Mesenchymal stem cell (in vitro differentiated cells and primary cell): Measurements from ENCODE around the gene WDR91.

Experiments used
- DNase-seq: peaks from one replicate; pipeline ENCODE4 v3.0.0-alpha.2; 2013
- H2AFZ ChIP-seq: one replicate; pipeline ENCODE4 v1.6.1; 2013; ENCODE audit warnings: low read depth, mild to moderate bottlenecking, control low read depth, inconsistent platforms, low read length, moderate library complexity
- H2AK5ac ChIP-seq: 2 replicates; pipeline ENCODE4 v1.6.1; 2013; ENCODE audit warnings: low read length, moderate library complexity, mild to moderate bottlenecking, inconsistent platforms; ENCODE audit not compliant: severe bottlenecking
- H2BK120ac ChIP-seq: one replicate; pipeline ENCODE4 v1.6.1; 2013; ENCODE audit warnings: low read depth, mild to moderate bottlenecking, inconsistent platforms, low read length, moderate library complexity
- H2BK12ac ChIP-seq, 2 experiments: one replicate each; pipeline ENCODE4 v1.6.1; 2013; ENCODE audit warnings: inconsistent platforms in 2 of 2, low read length in 2 of 2, mild to moderate bottlenecking in 2 of 2, moderate library complexity in 2 of 2, control low read depth in 1 of 2
- H2BK15ac ChIP-seq: one replicate; pipeline ENCODE4 v1.6.1; 2013; ENCODE audit warnings: mild to moderate bottlenecking, low read depth, inconsistent platforms; ENCODE audit not compliant: poor library complexity, severe bottlenecking
- H2BK5ac ChIP-seq: 2 replicates; pipeline ENCODE4 v1.6.1; 2013; ENCODE audit warnings: low read depth, mild to moderate bottlenecking, low read length, control low read depth, inconsistent platforms; ENCODE audit not compliant: poor library complexity, severe bottlenecking
- H3K14ac ChIP-seq, 2 experiments: one replicate each; pipeline ENCODE4 v1.6.1; 2013; ENCODE audit warnings: inconsistent platforms in 2 of 2, low read length in 2 of 2, control low read depth in 1 of 2, mild to moderate bottlenecking in 1 of 2, moderate library complexity in 1 of 2
- H3K18ac ChIP-seq, 2 experiments: one replicate each; pipeline ENCODE4 v1.6.1; 2013; ENCODE audit warnings: inconsistent platforms in 2 of 2, low read length in 2 of 2, control low read depth in 1 of 2, low read depth in 1 of 2, mild to moderate bottlenecking in 1 of 2
- H3K23ac ChIP-seq, 2 experiments: one replicate each; pipeline ENCODE4 v1.6.1; 2013; ENCODE audit warnings: inconsistent platforms in 2 of 2, low read length in 2 of 2, mild to moderate bottlenecking in 2 of 2, moderate library complexity in 2 of 2, control low read depth in 1 of 2
- H3K27ac ChIP-seq: 2 replicates; pipeline ENCODE4 v1.5.1; 2013; ENCODE audit warnings: mild to moderate bottlenecking, moderate library complexity, low read length, control low read depth, inconsistent platforms; ENCODE audit not compliant: poor library complexity, severe bottlenecking
- H3K27me3 ChIP-seq, 2 experiments: 2 replicates each; pipeline versions ENCODE4 v1.6.1 to v1.7.0; 2013; ENCODE audit warnings: low read length in 2 of 2, mild to moderate bottlenecking in 2 of 2, moderate library complexity in 2 of 2, control low read depth in 1 of 2, inconsistent platforms in 1 of 2; ENCODE audit not compliant: control insufficient read depth in 1 of 2, insufficient read depth in 1 of 2
- H3K36me3 ChIP-seq, 2 experiments: 2 replicates each; pipeline versions ENCODE4 v1.6.1 to v1.7.0; 2013; ENCODE audit warnings: low read length in 2 of 2, control low read depth in 1 of 2, inconsistent platforms in 1 of 2, low read depth in 1 of 2, mild to moderate bottlenecking in 1 of 2; ENCODE audit not compliant: insufficient read depth in 2 of 2, control insufficient read depth in 1 of 2
- H3K4ac ChIP-seq, 2 experiments: one replicate each; pipeline ENCODE4 v1.6.1; 2013; ENCODE audit warnings: inconsistent platforms in 2 of 2, low read length in 2 of 2, mild to moderate bottlenecking in 2 of 2, moderate library complexity in 2 of 2, control low read depth in 1 of 2, low read depth in 1 of 2
- H3K4me1 ChIP-seq: 2 replicates; pipeline ENCODE4 v1.6.1; 2013; ENCODE audit warnings: low read depth, low read length, control low read depth; ENCODE audit not compliant: control insufficient read depth, insufficient read depth
- H3K4me2 ChIP-seq: 2 replicates; pipeline ENCODE4 v1.6.1; 2013; ENCODE audit warnings: low read length, mild to moderate bottlenecking, inconsistent platforms; ENCODE audit not compliant: poor library complexity, severe bottlenecking
- H3K4me3 ChIP-seq, 2 experiments: 2 replicates each; pipeline versions ENCODE4 v1.5.1 to v1.7.0; 2013; ENCODE audit warnings: low read length in 2 of 2, mild to moderate bottlenecking in 2 of 2, control low read depth in 1 of 2, low read depth in 1 of 2; ENCODE audit not compliant: insufficient read depth in 1 of 2
- H3K79me1 ChIP-seq: replicated peaks from 2 replicates; pipeline ENCODE4 v1.6.1; 2013; ENCODE audit warnings: mild to moderate bottlenecking, control low read depth, low read length, inconsistent platforms; ENCODE audit not compliant: poor library complexity, severe bottlenecking
- H3K9ac ChIP-seq: 2 replicates; pipeline ENCODE4 v1.7.0; 2013; ENCODE audit warnings: mild to moderate bottlenecking, low read length, moderate library complexity
- H3K9me3 ChIP-seq: 2 replicates; pipeline ENCODE4 v1.7.0; 2013; ENCODE audit warnings: mild to moderate bottlenecking, low read length; ENCODE audit not compliant: control insufficient read depth
- H4K8ac ChIP-seq: one replicate; pipeline ENCODE4 v1.6.1; 2013; ENCODE audit warnings: inconsistent platforms, mild to moderate bottlenecking, low read length, moderate library complexity
- H4K91ac ChIP-seq: one replicate; pipeline ENCODE4 v1.6.1; 2013; ENCODE audit warnings: mild to moderate bottlenecking, low read length, inconsistent platforms
- WGBS: methylation state at CpG from one replicate; pipeline ENCODE4 v1.1.7; 2013; ENCODE audit warnings: mixed read lengths; 5-methylcytosine and 5-hydroxymethylcytosine counted together

Gene WDR91

DNA sequence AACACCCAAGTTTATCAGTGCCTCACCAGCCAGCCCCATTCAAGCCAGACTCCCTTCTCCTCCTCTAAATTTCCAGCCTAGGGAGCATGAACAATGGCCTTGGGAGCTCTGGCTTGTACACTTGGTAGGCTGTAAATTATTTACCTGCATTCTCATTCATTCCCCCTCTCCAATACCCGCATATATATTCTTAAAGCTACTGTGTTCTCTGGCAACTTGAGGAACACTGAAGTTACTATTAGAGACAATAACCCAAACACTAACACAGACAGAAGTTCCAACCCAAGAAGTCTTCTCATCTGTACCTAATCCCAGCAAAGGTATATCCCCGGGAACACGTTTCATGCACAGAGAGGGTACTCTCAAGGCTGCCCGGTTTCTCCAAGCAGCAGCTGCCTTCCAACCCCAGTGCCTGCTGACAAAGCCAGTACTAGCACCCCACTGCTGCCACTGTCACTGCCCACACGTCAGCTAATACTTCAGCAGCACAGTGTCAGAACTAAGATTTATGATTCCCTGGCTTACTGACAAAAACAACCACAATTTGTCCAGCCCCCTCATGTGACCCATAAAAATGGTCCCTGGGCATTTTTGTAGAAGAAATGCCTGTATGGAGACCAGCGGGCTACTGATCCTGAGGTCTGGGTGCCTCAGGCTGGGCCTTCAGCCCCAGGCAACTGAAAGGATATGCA is 3.1 kb downstream of the WDR91 start:
- Histone ChIP-seq H3K18ac (no peak overlapping the region), H3K4me3 (no peak overlapping the region), H3K36me3 (peaks cover 21 to 48% of the 10 kb centered on the region in 2 experiments), H3K27me3 (no peaks in the 10 kb centered on the region), H3K79me1 (peaks cover 12% of the 10 kb centered on the region), H2BK15ac (no peak overlapping the region), H3K4me1 (peaks cover 31% of the 10 kb centered on the region), H2AK5ac (peak overlapping the region; percentile 27), H2BK12ac (peak overlapping the region in 1 of 2 experiments; percentile 19), H3K27ac (peak overlapping the region; percentile 83), H3K9me3 (no peaks in the 10 kb centered on the region), H4K8ac (no peak overlapping the region), H3K4me2 (peak overlapping the region; percentile 49), H2BK120ac (no peak overlapping the region), H4K91ac (no peak overlapping the region), H3K9ac (no peak overlapping the region), H3K14ac (no peak overlapping the region), H3K4ac (no peak overlapping the region), H2BK5ac (peak overlapping the region; percentile 54), H3K23ac (no peak overlapping the region), H2AFZ (no peak overlapping the region)
- 94% methylated on average over 6 of the region's 6 CpGs for WGBS
- peak; percentile 9 for DNase-seq

- Histone ChIP-seq H3K23ac (no peak overlapping the region), H3K4me1 (peaks cover 36% of the 10 kb centered on the region), H3K79me1 (peaks cover 12% of the 10 kb centered on the region), H3K27ac (peak overlapping the region; percentile 83), H2BK15ac (no peak overlapping the region), H3K14ac (no peak overlapping the region), H2BK12ac (no peak overlapping the region), H3K4ac (no peak overlapping the region), H3K4me2 (peak overlapping the region; percentile 49), H3K4me3 (no peak overlapping the region), H3K18ac (no peak overlapping the region), H2BK120ac (no peak overlapping the region), H2AFZ (no peak overlapping the region), H3K9me3 (no peaks in the 10 kb centered on the region), H3K36me3 (peaks cover 26 to 55% of the 10 kb centered on the region in 2 experiments), H3K9ac (no peak overlapping the region), H2AK5ac (peak overlapping the region; percentile 67), H2BK5ac (peak overlapping the region; percentile 20), H4K91ac (no peak overlapping the region), H4K8ac (no peak overlapping the region), H3K27me3 (no peaks in the 10 kb centered on the region)
- 94% methylated on average over 8 of the region's 8 CpGs for WGBS
- DNase-seq, result no peak
Measured at GRCh38 chr7:135207406-135208101, 3.8 kb downstream of the WDR91 start.

- H2BK5ac ChIP-seq, result no peak overlapping the region
- no peaks in the 10 kb centered on the region for H3K9me3 ChIP-seq
- no peaks in the 10 kb centered on the region for H3K27me3 ChIP-seq
- H2AK5ac ChIP-seq, result peak overlapping the region; percentile 67
- no peak overlapping the region for H2BK15ac ChIP-seq
- WGBS, result 96% methylated on average over 7 of the region's 7 CpGs
- peaks cover 36% of the 10 kb centered on the region for H3K4me1 ChIP-seq
- DNase-seq, result no peak
- no peak overlapping the region for H4K8ac ChIP-seq
- H2BK12ac ChIP-seq, result no peak overlapping the region
- H3K4me3 ChIP-seq, result no peak overlapping the region
- H2BK120ac ChIP-seq, result no peak overlapping the region
- H3K4me2 ChIP-seq, result peak overlapping the region; percentile 6
- H3K4ac ChIP-seq, result no peak overlapping the region
- H3K18ac ChIP-seq, result no peak overlapping the region
- no peak overlapping the region for H3K9ac ChIP-seq
- H4K91ac ChIP-seq, result no peak overlapping the region
- no peak overlapping the region for H3K23ac ChIP-seq
- H3K14ac ChIP-seq, result no peak overlapping the region
- H3K27ac ChIP-seq, result peak overlapping the region; percentile 83
- H3K36me3 ChIP-seq, result peaks cover 26 to 61% of the 10 kb centered on the region in 2 experiments
- H2AFZ ChIP-seq, result no peak overlapping the region
- peaks cover 12% of the 10 kb centered on the region for H3K79me1 ChIP-seq
Measured at GRCh38 chr7:135206941-135207391, 4.4 kb downstream of the WDR91 start.

DNA sequence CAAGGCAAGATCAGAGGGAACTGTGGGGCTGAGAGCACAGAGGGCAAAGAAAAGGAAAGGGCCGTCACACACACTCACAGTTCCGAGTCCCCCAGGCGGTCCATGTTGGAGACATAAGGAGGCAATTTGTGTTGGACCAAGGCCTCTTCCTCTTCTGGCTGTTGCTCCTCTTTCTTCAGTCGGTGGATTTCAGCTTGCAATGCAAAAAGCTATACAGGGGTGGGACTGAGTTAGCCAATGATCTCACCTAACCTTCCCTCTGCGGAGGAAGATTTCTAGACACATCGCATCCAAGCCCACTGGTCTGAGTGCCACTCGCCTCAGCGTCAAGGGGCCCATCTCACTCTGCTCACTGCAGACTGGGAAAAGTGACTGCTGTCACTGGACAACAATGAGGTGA is 5.5 kb downstream of the WDR91 start:
- no peak overlapping the region for H3K4me3 ChIP-seq
- H3K23ac ChIP-seq, result no peak overlapping the region
- H3K27ac ChIP-seq, result no peak overlapping the region
- H3K79me1 ChIP-seq, result peaks cover 12% of the 10 kb centered on the region
- H3K27me3 ChIP-seq, result no peaks in the 10 kb centered on the region
- H2AK5ac ChIP-seq, result peak overlapping the region; percentile 10
- H3K4ac ChIP-seq, result no peak overlapping the region
- no peak overlapping the region for H2BK5ac ChIP-seq
- H2BK12ac ChIP-seq, result no peak overlapping the region
- no peak overlapping the region for H2BK15ac ChIP-seq
- H2AFZ ChIP-seq, result no peak overlapping the region
- no peak for DNase-seq
- H2BK120ac ChIP-seq, result no peak overlapping the region
- 98% methylated on average over 8 of the region's 8 CpGs for WGBS
- no peak overlapping the region for H3K4me2 ChIP-seq
- H3K4me1 ChIP-seq, result peaks cover 37% of the 10 kb centered on the region
- H3K9ac ChIP-seq, result no peak overlapping the region
- H3K36me3 ChIP-seq, result peaks cover 26 to 72% of the 10 kb centered on the region in 2 experiments
- no peaks in the 10 kb centered on the region for H3K9me3 ChIP-seq
- H4K8ac ChIP-seq, result no peak overlapping the region
- no peak overlapping the region for H3K14ac ChIP-seq
- no peak overlapping the region for H3K18ac ChIP-seq
- no peak overlapping the region for H4K91ac ChIP-seq
